HepG2 (cell line): ENCODE measurements around the gene ICAM5. TPM values are rescaled to one million over a fixed set of nuclear protein-coding genes. Genes with fewer than 3 reads are reported as not detected.

Experiments used
- AGO1 ChIP-seq: fragments of 200-400 bp; formaldehyde crosslinking; IDR thresholded peaks from 2 replicates; pipeline ENCODE4 v1.6.1; 2017; ENCODE audit warnings: mild to moderate bottlenecking, low read depth, low read length, moderate library complexity; ENCODE audit not compliant: poor library complexity, severe bottlenecking
- BRD4 ChIP-seq: sonication (generic); formaldehyde crosslinking; IDR thresholded peaks from 2 replicates; pipeline ENCODE4 v1.4.0; 2020; ENCODE audit warnings: missing genetic modification reagents
- DR1 ChIP-seq: sonication (generic); formaldehyde crosslinking; IDR thresholded peaks from 2 replicates; pipeline ENCODE4 v1.8.0; 2021; ENCODE audit warnings: mild to moderate bottlenecking, missing genetic modification reagents, inconsistent platforms
- GPN1 ChIP-seq: sonication (generic); formaldehyde crosslinking; IDR thresholded peaks from 2 replicates; pipeline ENCODE4 v1.5.1; 2020; ENCODE audit warnings: missing genetic modification reagents, borderline replicate concordance
- HMGA1 ChIP-seq: sonication (generic); formaldehyde crosslinking; conservative IDR thresholded peaks from 2 replicates; pipeline ENCODE4 v1.4.0; 2020; ENCODE audit warnings: missing genetic modification reagents
- JARID2 ChIP-seq: sonication (generic); formaldehyde crosslinking; IDR thresholded peaks from 2 replicates; pipeline ENCODE4 v1.8.1; 2023; ENCODE audit warnings: missing genetic modification reagents, inconsistent platforms; ENCODE audit not compliant: insufficient replicate concordance
- MTF2 ChIP-seq: sonication (generic); formaldehyde crosslinking; IDR thresholded peaks from 2 replicates; pipeline ENCODE4 v1.5.0; 2020; ENCODE audit warnings: missing genetic modification reagents, borderline replicate concordance
- NFRKB ChIP-seq: fragments of 450-650 bp; IDR thresholded peaks from 2 replicates; pipeline ENCODE4 v1.6.1; 2017
- PAF1 ChIP-seq: IDR thresholded peaks from 2 replicates; pipeline ENCODE4 v1.6.1; 2016; ENCODE audit warnings: missing genetic modification reagents, missing compliant biosample characterization
- PHF21A ChIP-seq: sonication (generic); formaldehyde crosslinking; IDR thresholded peaks from 2 replicates; pipeline ENCODE4 v1.5.0; 2020; ENCODE audit warnings: mild to moderate bottlenecking, missing genetic modification reagents
- SALL1 ChIP-seq: sonication (generic); formaldehyde crosslinking; IDR thresholded peaks from 2 replicates; pipeline ENCODE4 v1.8.0; 2022; ENCODE audit warnings: mild to moderate bottlenecking, missing genetic modification reagents
- SP140L ChIP-seq: sonication (generic); formaldehyde crosslinking; IDR thresholded peaks from 2 replicates; pipeline ENCODE4 v1.4.0; 2020; ENCODE audit warnings: missing genetic modification reagents, borderline replicate concordance
- SRSF1 ChIP-seq: fragments of 200-400 bp; formaldehyde crosslinking; optimal IDR thresholded peaks from 2 replicates; pipeline ENCODE3; 2017; ENCODE audit warnings: mild to moderate bottlenecking, low read depth, low read length, moderate library complexity
- STAT6 ChIP-seq: sonication (generic); formaldehyde crosslinking; IDR thresholded peaks from 2 replicates; pipeline ENCODE4 v1.4.0; 2020; ENCODE audit warnings: missing genetic modification reagents, mild to moderate bottlenecking, borderline replicate concordance
- THAP11 ChIP-seq: IDR thresholded peaks from 2 replicates; pipeline ENCODE4 v1.6.1; 2016; ENCODE audit warnings: missing biosample characterization, missing genetic modification reagents
- TP53 ChIP-seq: sonication (generic); formaldehyde crosslinking; conservative IDR thresholded peaks from 2 replicates; pipeline ENCODE4 v1.4.0; 2020; ENCODE audit warnings: missing genetic modification reagents
- ZBTB21 ChIP-seq: sonication (generic); formaldehyde crosslinking; IDR thresholded peaks from 2 replicates; pipeline ENCODE4 v1.4.0; 2020; ENCODE audit warnings: missing genetic modification reagents
- ZEB1 ChIP-seq: IDR thresholded peaks from 2 replicates; pipeline ENCODE4 v1.6.1; 2012; ENCODE audit warnings: mild to moderate bottlenecking, low read depth, inconsistent platforms; ENCODE audit not compliant: insufficient replicate concordance
- ZKSCAN8 ChIP-seq: IDR thresholded peaks from 2 replicates; pipeline ENCODE4 v1.6.1; 2016; ENCODE audit warnings: borderline replicate concordance, missing genetic modification reagents, missing compliant biosample characterization
- ZNF17 ChIP-seq: sonication (generic); formaldehyde crosslinking; IDR thresholded peaks from 2 replicates; pipeline ENCODE4 v1.5.0; 2020; ENCODE audit warnings: mild to moderate bottlenecking, missing genetic modification reagents
- ZNF484 ChIP-seq: sonication (generic); formaldehyde crosslinking; IDR thresholded peaks from 2 replicates; pipeline ENCODE4 v1.5.1; 2020; ENCODE audit warnings: mild to moderate bottlenecking, low read depth, missing genetic modification reagents, borderline replicate concordance
- ZNF562 ChIP-seq: sonication (generic); formaldehyde crosslinking; IDR thresholded peaks from 2 replicates; pipeline ENCODE4 v1.8.0; 2022; ENCODE audit warnings: missing genetic modification reagents, borderline replicate concordance
- ZNF569 ChIP-seq: sonication (generic); formaldehyde crosslinking; IDR thresholded peaks from 2 replicates; pipeline ENCODE4 v1.5.0; 2020; ENCODE audit warnings: mild to moderate bottlenecking, missing genetic modification reagents, moderate library complexity, borderline replicate concordance
- ZNF772 ChIP-seq: sonication (generic); formaldehyde crosslinking; IDR thresholded peaks from 2 replicates; pipeline ENCODE4 v1.5.0; 2020; ENCODE audit warnings: mild to moderate bottlenecking, missing genetic modification reagents
- ZNF83 ChIP-seq: sonication (generic); formaldehyde crosslinking; IDR thresholded peaks from 2 replicates; pipeline ENCODE4 v1.4.0; 2020; ENCODE audit warnings: missing genetic modification reagents, mild to moderate bottlenecking, borderline replicate concordance
- ZNF841 ChIP-seq: sonication (generic); formaldehyde crosslinking; IDR thresholded peaks from 2 replicates; pipeline ENCODE4 v1.8.1; 2023; ENCODE audit warnings: missing genetic modification reagents, borderline replicate concordance
- polyA plus RNA-seq, 8 experiments: library from polyadenylated mRNA; depleted of rRNA in 3 of 8; stranded (reverse) in 7 of 8; unstranded in 1 of 8; fragments of >200 nt; fragmentation: Illumina TruSeq in 4 of 8; extraction: Trizol in 4 of 8; gene quantifications; 2 replicates each; pipeline versions ENCODE4 v1.2.1 to v1.2.3, GENCODE V29; 2011 to 2016; ENCODE audit warnings: low read depth in 4 of 8, missing spikeins in 1 of 8, mixed read lengths in 1 of 8; ENCODE audit not compliant: insufficient read depth in 1 of 8
- total RNA-seq, 5 experiments: library from RNA; depleted of rRNA; stranded (reverse); fragments of >200 nt; fragmentation: Illumina TruSeq; extraction: Trizol; gene quantifications; 2 replicates each; pipeline ENCODE4 v1.2.3, GENCODE V29; 2016; ENCODE audit warnings: low read depth in 1 of 5
- TF ChIP-seq, protein P1 (sequence below): fragments of 450-650 bp; IDR thresholded peaks from 2 replicates; pipeline ENCODE4 v1.6.1; 2017
- TF ChIP-seq, protein P2 (sequence below): sonication (generic); formaldehyde crosslinking; IDR thresholded peaks from 2 replicates; pipeline ENCODE4 v1.4.0; 2020; ENCODE audit warnings: missing genetic modification reagents

ICAM5 gene
- total and polyA plus RNA-seq, 2 of the 13 experiments (the other 11 are each of a cell fraction or from before 2014, with no cell fraction given): 0.46 to 1.6 TPM

DNA sequence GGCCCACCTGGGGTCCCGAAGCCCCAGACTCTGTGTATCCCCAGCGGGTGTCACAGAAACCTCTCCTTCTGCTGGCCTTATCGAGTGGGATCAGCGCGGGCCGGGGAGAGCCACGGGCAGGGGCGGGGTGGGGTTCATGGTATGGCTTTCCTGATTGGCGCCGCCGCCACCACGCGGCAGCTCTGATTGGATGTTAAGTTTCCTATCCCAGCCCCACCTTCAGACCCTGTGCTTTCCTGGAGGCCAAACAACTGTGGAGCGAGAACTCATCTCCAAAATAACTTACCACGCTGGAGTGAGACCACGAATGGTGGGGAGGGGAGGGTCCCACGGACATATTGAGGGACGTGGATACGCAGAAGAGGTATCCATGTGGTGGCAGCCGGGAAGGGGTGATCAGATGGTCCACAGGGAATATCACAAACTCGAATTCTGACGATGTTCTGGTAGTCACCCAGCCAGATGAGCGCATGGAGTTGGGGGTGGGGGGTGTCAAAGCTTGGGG, 1.0 kb upstream of the ICAM5 start (continued):
- no peak for TF ChIP-seq ZNF17 (CRISPR knock-in tag)
- TF ChIP-seq ZBTB21 (CRISPR knock-in tag): no peak
- TF ChIP-seq, protein P1, sequence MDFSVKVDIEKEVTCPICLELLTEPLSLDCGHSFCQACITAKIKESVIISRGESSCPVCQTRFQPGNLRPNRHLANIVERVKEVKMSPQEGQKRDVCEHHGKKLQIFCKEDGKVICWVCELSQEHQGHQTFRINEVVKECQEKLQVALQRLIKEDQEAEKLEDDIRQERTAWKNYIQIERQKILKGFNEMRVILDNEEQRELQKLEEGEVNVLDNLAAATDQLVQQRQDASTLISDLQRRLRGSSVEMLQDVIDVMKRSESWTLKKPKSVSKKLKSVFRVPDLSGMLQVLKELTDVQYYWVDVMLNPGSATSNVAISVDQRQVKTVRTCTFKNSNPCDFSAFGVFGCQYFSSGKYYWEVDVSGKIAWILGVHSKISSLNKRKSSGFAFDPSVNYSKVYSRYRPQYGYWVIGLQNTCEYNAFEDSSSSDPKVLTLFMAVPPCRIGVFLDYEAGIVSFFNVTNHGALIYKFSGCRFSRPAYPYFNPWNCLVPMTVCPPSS: no peak
- TF ChIP-seq AGO1: no peak
- TF ChIP-seq BRD4 (CRISPR knock-in tag): no peak
- TF ChIP-seq NFRKB: no peak
- TF ChIP-seq SP140L: no peak
- TF ChIP-seq GPN1 (CRISPR knock-in tag): no peak
- no peak for TF ChIP-seq ZNF562 (CRISPR knock-in tag)
- no peak for TF ChIP-seq PAF1
- no peak for TF ChIP-seq THAP11 (CRISPR knock-in tag)
- TF ChIP-seq ZEB1: no peak
- TF ChIP-seq PHF21A (CRISPR knock-in tag): peak; percentile 51
- no peak for TF ChIP-seq DR1 (CRISPR knock-in tag)
- TF ChIP-seq ZNF772 (CRISPR knock-in tag): no peak; the same call in 1 of the 2 replicates
- no peak for TF ChIP-seq JARID2
- TF ChIP-seq ZNF569: no peak
- TF ChIP-seq STAT6: no peak
- TF ChIP-seq ZNF83 (CRISPR knock-in tag): no peak
- TF ChIP-seq, protein P2, sequence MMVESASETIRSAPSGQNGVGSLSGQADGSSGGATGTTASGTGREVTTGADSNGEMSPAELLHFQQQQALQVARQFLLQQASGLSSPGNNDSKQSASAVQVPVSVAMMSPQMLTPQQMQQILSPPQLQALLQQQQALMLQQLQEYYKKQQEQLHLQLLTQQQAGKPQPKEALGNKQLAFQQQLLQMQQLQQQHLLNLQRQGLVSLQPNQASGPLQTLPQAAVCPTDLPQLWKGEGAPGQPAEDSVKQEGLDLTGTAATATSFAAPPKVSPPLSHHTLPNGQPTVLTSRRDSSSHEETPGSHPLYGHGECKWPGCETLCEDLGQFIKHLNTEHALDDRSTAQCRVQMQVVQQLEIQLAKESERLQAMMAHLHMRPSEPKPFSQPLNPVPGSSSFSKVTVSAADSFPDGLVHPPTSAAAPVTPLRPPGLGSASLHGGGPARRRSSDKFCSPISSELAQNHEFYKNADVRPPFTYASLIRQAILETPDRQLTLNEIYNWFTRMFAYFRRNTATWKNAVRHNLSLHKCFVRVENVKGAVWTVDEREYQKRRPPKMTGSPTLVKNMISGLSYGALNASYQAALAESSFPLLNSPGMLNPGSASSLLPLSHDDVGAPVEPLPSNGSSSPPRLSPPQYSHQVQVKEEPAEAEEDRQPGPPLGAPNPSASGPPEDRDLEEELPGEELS (CRISPR knock-in tag): no peak
- TF ChIP-seq TP53 (CRISPR knock-in tag): no peak
- no peak for TF ChIP-seq SRSF1
- TF ChIP-seq ZNF484 (CRISPR knock-in tag): no peak
- TF ChIP-seq SALL1: no peak; the same call in 1 of the 2 replicates
- no peak for TF ChIP-seq ZKSCAN8 (CRISPR knock-in tag)
- TF ChIP-seq HMGA1: no peak
- TF ChIP-seq ZNF841 (CRISPR knock-in tag): no peak
- no peak for TF ChIP-seq MTF2
